ENCODE measurements around the gene PDE6B.
"Not testable (repeated sequence)": the region's sequence is repeated elsewhere in the genome, so short reads cannot be mapped to it uniquely, and the experiment has no call there.

Gene PDE6B

DNA sequence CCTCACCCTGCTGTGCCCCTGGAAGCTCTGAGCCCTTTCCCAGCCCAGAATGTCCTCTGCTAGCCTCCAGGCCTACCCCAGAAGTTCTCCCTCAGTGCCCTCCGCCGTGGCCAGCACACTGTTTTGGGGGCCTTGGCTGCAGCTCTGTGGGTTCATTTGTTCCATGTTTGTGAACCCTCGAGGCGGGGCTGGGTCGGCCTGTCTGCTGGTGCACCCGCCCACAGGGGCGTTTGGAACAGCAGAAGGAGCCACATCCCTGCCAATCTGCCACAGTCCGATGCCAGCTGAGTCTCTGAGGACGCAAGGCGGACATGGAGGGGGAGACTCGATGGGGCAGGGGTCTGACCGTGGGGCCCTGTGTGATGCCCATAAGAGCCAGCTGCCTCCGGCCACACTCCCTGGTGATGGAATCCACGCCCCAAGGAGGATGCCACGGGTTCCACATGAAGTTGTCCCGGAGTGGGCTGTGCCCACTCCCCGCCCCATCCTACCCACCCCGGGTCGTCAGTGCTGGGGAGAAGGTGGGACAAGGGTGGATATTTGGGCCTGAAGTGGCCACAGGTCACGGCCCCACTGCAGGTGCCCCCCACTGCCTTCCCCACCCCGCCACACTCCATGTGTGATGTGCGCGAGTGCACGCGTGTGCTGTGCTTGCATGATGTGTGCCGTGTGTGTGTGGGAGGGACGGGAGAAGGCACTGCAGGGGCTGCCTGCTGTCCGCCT, 41.6 kb downstream of the PDE6B start:
- peaks cover 15 to 33% of the 10 kb centered on the region in 2 donors for H3K4me1 Mint-ChIP-seq
- peaks cover 19 to 20% of the 10 kb centered on the region in 2 donors for H3K36me3 Mint-ChIP-seq
- H3K4me3 Mint-ChIP-seq: no peak overlapping the region
- peaks cover 0 to 1% of the 10 kb centered on the region in 2 donors for H3K9me3 Mint-ChIP-seq
- no peak overlapping the region for H3K27ac Mint-ChIP-seq
- DNase-seq (no peak), ATAC-seq (replicated peaks) (no peak)
- H3K27me3 Mint-ChIP-seq: no peaks in the 10 kb centered on the region

DNA sequence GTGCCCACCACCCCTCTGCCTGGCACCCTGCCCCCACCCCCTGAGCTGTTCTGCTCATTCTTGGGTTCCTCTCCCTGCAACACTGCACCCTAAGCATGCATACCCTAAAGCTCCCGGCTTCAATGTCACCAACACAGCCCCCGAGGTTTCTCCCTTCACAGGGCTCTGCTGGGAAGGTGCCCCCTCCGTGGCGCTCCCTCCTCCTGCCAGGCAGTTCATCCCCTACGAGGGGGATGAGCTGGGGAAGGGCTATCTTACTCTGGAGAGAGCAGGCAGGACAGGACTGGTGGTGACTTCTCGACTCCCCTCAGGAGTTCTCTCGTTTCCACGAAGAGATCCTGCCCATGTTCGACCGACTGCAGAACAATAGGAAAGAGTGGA, 42.2 kb downstream of the PDE6B start:
- Mint-ChIP-seq H3K4me1 (peaks cover 15 to 27% of the 10 kb centered on the region in 2 donors), H3K27ac (peak overlapping the region; percentile 9), H3K4me3 (no peak overlapping the region), H3K27me3 (no peaks in the 10 kb centered on the region), H3K9me3 (no peaks in the 10 kb centered on the region), H3K36me3 (peaks cover 22 to 23% of the 10 kb centered on the region in 2 donors)
- DNase-seq: no peak
- no peak for ATAC-seq (replicated peaks)

GRCh38 chr4:668219-668618, 42.8 kb downstream of the PDE6B start:
- H3K27ac Mint-ChIP-seq: peak overlapping the region; percentile 44
- peaks cover 15 to 24% of the 10 kb centered on the region in 2 donors for H3K4me1 Mint-ChIP-seq
- DNase-seq; H3K4me3 Mint-ChIP-seq; H3K9me3 Mint-ChIP-seq; H3K27me3 Mint-ChIP-seq; ATAC-seq (replicated peaks): not testable (repeated sequence)
- peaks cover 22 to 28% of the 10 kb centered on the region in 2 donors for H3K36me3 Mint-ChIP-seq

DNA sequence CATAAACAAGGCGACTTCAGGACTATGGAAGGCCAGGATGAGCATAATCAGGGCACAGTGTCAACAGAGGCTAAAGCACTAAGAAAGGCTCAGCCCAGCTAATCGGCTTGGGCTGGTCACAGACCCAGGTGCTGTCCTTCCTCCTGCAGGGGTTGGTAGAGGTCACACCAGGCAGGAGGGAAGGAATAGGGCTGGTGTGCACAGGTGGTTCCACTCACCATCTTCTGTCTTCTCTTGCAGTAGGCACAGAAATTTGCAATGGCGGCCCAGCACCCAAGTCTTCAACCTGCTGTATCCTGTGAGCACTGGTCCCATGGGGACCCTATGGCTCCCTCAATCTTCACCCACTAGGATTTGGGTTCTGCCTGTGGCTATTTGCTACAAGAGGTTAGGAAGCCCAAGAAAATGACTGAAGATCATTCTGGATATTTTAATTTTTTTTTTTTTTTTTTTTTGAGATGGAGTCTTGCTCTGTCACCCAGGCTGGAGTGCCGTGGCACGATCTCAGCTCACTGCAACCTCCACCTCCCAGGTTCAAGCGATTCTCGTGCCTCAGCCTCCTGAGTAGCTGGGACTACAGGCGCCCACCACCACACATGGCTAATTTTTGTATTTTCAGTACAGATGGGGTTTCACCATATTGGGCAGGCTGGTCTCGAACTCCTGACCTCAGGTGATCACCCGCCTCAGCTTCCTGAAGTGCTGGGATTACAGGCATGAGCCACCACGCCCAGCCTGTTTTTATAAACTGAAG, 44.6 kb downstream of the PDE6B start:
- not testable (repeated sequence) for H3K27ac Mint-ChIP-seq

GRCh38 chr4:671769-672168, 46.4 kb downstream of the PDE6B start:
- H3K4me1 Mint-ChIP-seq: peaks cover 19 to 27% of the 10 kb centered on the region in 2 donors
- no peak overlapping the region for H3K4me3 Mint-ChIP-seq
- no peak for ATAC-seq (replicated peaks)
- H3K27ac Mint-ChIP-seq: no peak overlapping the region
- no peak for DNase-seq
- no peaks in the 10 kb centered on the region for H3K27me3 Mint-ChIP-seq
- H3K9me3 Mint-ChIP-seq: no peaks in the 10 kb centered on the region
- peaks cover 21 to 33% of the 10 kb centered on the region in 2 donors for H3K36me3 Mint-ChIP-seq

More for the DNA sequence above, 44.6 kb downstream of the PDE6B start:
- H3K36me3 Mint-ChIP-seq: peaks cover 24 to 33% of the 10 kb centered on the region in 2 donors
- DNase-seq; ATAC-seq (replicated peaks); H3K27me3 Mint-ChIP-seq; H3K4me3 Mint-ChIP-seq; H3K9me3 Mint-ChIP-seq: not testable (repeated sequence)
- H3K4me1 Mint-ChIP-seq: peaks cover 16 to 18% of the 10 kb centered on the region in 2 donors

GRCh38 chr4:673349-674091, 48.1 kb downstream of the PDE6B start:
- Mint-ChIP-seq H3K27ac (peak overlapping the region; percentile 86), H3K9me3 (no peaks in the 10 kb centered on the region), H3K36me3 (peaks cover 21 to 33% of the 10 kb centered on the region in 2 donors), H3K4me1 (peaks cover 18 to 42% of the 10 kb centered on the region in 2 donors), H3K4me3 (peak overlapping the region; percentile 91 to 92), H3K27me3 (no peaks in the 10 kb centered on the region)
- DNase-seq (no peak), ATAC-seq (replicated peaks) (peak in 1 of 2 donors; percentile 14)

DNA sequence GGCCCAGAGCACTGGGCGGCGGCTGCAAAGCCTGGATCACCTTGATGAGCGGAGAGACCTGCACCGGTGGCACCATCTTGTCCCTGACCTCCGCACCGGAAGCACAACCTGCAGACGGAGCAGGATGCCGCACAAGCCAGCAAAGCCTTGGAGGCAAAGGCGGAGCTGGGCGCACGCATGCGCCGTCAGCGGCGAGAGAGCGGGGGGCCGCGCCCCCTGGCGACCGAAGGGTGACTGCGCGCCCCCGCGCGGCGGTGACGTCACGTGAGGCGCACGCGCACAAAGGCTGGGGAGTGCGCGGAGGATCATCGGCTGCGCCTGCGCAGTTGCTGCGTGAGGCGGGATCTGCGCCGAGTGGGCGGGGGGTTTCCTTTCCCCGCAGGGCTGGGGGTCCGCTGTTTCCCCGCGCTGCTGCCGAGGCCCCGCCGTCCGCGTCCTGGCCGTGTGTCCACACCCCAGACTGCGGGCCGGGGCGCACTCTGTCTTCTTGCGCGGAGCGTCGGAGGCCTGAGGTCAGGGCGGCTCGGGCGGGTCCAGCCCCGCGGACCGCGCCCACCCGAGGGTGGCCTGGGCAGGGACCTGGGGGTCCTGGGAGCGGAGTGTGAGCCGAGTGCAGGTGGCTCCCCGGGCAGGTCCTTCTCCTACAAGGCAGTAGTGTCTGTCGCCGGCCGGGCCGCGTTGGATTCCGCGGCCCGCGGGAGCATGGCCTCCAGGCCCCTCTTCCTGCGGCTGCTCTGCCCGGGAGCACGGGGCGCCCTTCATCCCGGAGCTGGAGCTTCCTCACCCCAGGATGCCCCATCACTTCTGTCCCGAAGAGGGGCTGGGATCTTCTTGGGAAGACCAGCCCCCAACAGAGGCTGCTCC, 49.0 kb downstream of the PDE6B start, which contains the start of the genes ATP5ME and MYL5:
Gene ATP5ME (minus strand): TSS at position 105 of the 864 bp plus-strand sequence. CDS start 29 bp downstream, at position 76.
Gene MYL5 (plus strand): TSS at position 371 of the 864 bp plus-strand sequence. CDS start 3,485 bp downstream, outside the sequence.
- Mint-ChIP-seq H3K4me1 (peaks cover 18 to 43% of the 10 kb centered on the region in 2 donors), H3K27ac (peak within 1 kb of the TSS; percentile 95), H3K9me3 (no peaks in the 10 kb centered on the region), H3K4me3 (peak within 1 kb of the TSS; percentile 91 to 92), H3K27me3 (no peaks in the 10 kb centered on the region), H3K36me3 (peaks cover 21 to 33% of the 10 kb centered on the region in 2 donors)
- ATAC-seq (replicated peaks) (peak; percentile 91 to 93), DNase-seq (peak; percentile 97)

- Mint-ChIP-seq H3K9me3 (no peaks in the 10 kb centered on the region), H3K27me3 (no peaks in the 10 kb centered on the region), H3K4me3 (peak overlapping the region; percentile 90 to 92), H3K27ac (peak overlapping the region; percentile 95), H3K4me1 (peaks cover 24 to 47% of the 10 kb centered on the region in 2 donors), H3K36me3 (peaks cover 21 to 33% of the 10 kb centered on the region in 2 donors)
- DNase-seq (no peak), ATAC-seq (replicated peaks) (peak; percentile 7 to 9)
These were observed 49.9 kb downstream of the PDE6B start for GRCh38 chr4:675036-675882.

DNA sequence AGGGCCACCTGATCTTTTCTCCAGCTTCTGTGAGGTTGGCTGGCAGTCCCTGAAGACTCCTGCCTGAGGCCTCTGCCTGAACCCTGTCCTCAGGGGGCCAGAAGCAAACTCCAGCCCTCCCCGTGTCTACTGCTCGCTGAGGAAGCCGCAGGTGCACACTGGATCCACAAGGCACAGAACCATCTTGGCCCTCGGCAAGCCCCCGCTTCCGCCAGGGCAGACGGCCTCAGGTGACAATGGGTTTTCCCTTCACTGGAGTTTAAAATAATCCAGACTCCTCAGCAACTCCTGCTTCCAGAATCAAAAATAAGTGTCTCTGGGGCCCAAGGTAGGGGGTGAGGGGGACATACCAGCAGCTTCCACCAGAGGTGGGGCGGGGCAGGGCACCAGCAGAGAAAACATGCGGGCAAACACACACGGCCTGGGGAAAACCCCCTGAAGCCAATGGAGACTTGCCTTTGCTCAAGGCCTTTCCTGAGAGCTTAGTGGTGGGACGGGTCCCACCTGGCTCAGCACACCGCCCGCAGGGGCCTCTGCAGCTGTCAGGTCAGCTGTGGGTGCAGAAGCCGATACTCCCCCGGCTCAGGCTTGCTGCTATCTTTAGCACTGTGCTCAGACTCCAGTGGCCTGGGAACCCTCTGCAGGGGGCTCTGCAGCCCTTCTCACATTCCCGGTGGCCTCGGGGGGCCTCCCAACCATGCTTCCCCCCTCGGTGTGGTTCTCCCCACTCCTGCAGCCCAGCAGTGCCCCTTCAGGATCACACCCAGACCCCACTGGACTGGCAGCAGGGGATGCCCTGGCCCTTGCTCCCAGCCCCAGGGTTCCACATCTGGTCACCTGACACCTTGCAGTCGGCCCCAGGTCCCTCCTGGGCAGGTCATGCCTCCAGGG, 50.9 kb downstream of the PDE6B start:
- H3K27ac Mint-ChIP-seq: peak overlapping the region; percentile 77
- no peaks in the 10 kb centered on the region for H3K27me3 Mint-ChIP-seq
- peak; percentile 25 to 27 for ATAC-seq (replicated peaks)
- H3K4me3 Mint-ChIP-seq: peak overlapping the region; percentile 69 to 72
- no peak for DNase-seq
- peaks cover 26 to 54% of the 10 kb centered on the region in 2 donors for H3K4me1 Mint-ChIP-seq
- peaks cover 14 to 25% of the 10 kb centered on the region in 2 donors for H3K36me3 Mint-ChIP-seq
- no peaks in the 10 kb centered on the region for H3K9me3 Mint-ChIP-seq

DNA sequence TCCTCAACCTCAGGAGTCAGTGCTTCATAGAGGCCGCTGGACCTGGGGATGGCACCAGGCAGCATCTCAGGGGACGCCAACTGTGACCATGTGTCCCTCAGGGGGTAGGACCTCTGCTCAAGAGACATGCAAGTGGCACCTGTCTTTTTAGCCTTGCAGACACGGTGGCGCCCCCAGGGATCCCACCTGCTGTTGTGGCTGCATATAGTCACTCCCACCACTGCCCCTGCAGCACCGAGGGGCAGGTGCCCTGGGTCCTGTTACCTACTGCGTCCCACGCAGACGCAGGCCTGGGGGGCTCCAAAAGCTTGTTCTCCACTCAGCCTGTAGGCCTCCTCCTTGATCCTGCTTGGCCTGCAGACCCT, 51.5 kb downstream of the PDE6B start:
- Mint-ChIP-seq H3K36me3 (peaks cover 7 to 18% of the 10 kb centered on the region in 2 donors), H3K4me1 (peaks cover 26 to 54% of the 10 kb centered on the region in 2 donors), H3K27ac (peak overlapping the region; percentile 77), H3K9me3 (no peaks in the 10 kb centered on the region), H3K4me3 (peak overlapping the region; percentile 69 to 72), H3K27me3 (no peaks in the 10 kb centered on the region)
- DNase-seq (no peak), ATAC-seq (replicated peaks) (no peak)

DNA sequence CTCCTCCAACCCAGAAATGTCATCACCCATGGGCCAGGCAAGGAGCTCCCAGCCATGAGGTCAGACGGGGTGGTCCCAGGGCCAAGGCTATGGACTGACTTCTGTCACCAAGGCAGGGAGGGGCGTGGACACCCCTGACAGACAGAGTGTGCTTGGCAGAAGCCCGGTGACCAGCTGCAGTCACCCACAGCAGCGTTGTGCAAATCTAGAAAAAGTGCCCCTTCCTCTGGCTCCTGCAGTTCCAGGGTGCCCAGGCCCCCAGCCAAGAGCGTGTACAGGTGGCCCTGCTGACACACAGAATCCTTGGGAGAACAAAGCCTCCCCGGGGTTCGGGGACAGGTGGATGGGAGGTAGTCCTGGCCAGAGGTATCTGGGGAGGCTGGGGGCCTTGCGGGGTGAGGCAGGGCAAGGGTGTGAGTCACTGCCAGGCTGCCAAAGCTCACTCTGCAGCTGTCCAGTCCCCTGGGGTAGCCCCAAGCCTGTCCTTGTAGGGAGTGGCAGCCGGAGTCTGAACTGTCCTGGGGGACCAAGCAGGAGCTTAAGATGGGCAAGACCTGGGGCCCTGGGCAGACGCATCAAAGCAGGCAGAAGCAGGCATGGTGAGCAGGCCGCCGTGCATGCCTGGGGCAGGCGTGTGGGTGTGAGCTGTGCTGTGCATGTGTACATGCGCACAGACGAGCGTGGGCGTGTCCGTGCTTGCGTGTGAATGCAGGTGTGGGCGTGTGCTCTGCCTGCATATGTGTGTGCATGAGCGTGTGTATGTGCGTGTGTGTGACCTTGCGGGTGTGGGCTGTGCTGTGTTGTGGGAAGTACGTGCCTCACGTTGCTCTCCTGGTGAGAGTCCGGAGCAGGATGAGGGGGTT, 52.3 kb downstream of the PDE6B start:
- DNase-seq (no peak), ATAC-seq (replicated peaks) (no peak)
- Mint-ChIP-seq H3K36me3 (peaks cover 2 to 13% of the 10 kb centered on the region in 2 donors), H3K4me1 (peaks cover 26 to 55% of the 10 kb centered on the region in 2 donors), H3K4me3 (no peak overlapping the region), H3K27me3 (no peaks in the 10 kb centered on the region), H3K9me3 (no peaks in the 10 kb centered on the region), H3K27ac (peak overlapping the region; percentile 56)
